ENCODE measurements around the gene LY86.
A peak's percentile ranks its signal among the peaks of the same experiment; 100 is the strongest.

The LY86 gene

GRCh38 chr6:6588064-6588923 is at the start of gene LY86:
Gene LY86, plus strand, starts transcription at chr6:6588720. Its CDS starts 15 bp downstream, at chr6:6588735.
- H3K36me3 ChIP-seq (ENCODE audit: control insufficient read depth, insufficient read depth, low read length), result no peaks in the 10 kb centered on the region
- no peak within 1 kb of the TSS for H3K4me3 ChIP-seq (ENCODE audit: low read depth, low read length)
- no peaks in the 10 kb centered on the region for H3K27me3 ChIP-seq (ENCODE audit: control insufficient read depth, insufficient read depth, low read length)
- no peak within 1 kb of the TSS for H3K9ac ChIP-seq (ENCODE audit: low read depth, low read length)
- H3K9me3 ChIP-seq (ENCODE audit: control insufficient read depth, insufficient read depth, low read length), result no peaks in the 10 kb centered on the region
- H3K4me1 ChIP-seq (ENCODE audit: control insufficient read depth, insufficient read depth, low read length), result no peaks in the 10 kb centered on the region

GRCh38 chr6:6539036-6539435 is 49.5 kb upstream of the LY86 start:
- Histone ChIP-seq H3K9ac (ENCODE audit: low read depth, low read length) (no peak overlapping the region), H3K4me1 (ENCODE audit: control insufficient read depth, insufficient read depth, low read length) (peaks cover 3% of the 10 kb centered on the region), H3K36me3 (ENCODE audit: control insufficient read depth, insufficient read depth, low read length) (no peaks in the 10 kb centered on the region), H3K4me3 (ENCODE audit: low read depth, low read length) (no peak overlapping the region), H3K9me3 (ENCODE audit: control insufficient read depth, insufficient read depth, low read length) (no peaks in the 10 kb centered on the region), H3K27me3 (ENCODE audit: control insufficient read depth, insufficient read depth, low read length) (no peaks in the 10 kb centered on the region)

- Histone ChIP-seq H3K36me3 (ENCODE audit: control insufficient read depth, insufficient read depth, low read length) (no peaks in the 10 kb centered on the region), H3K27me3 (ENCODE audit: control insufficient read depth, insufficient read depth, low read length) (peaks cover 14% of the 10 kb centered on the region), H3K4me3 (ENCODE audit: low read depth, low read length) (no peak overlapping the region), H3K4me1 (ENCODE audit: control insufficient read depth, insufficient read depth, low read length) (peaks cover 3% of the 10 kb centered on the region), H3K9ac (ENCODE audit: low read depth, low read length) (no peak overlapping the region), H3K9me3 (ENCODE audit: control insufficient read depth, insufficient read depth, low read length) (no peaks in the 10 kb centered on the region)
These were observed 46.2 kb upstream of the LY86 start for GRCh38 chr6:6542357-6542756.

GRCh38 chr6:6543181-6543879 is 45.2 kb upstream of the LY86 start:
- Histone ChIP-seq H3K4me1 (ENCODE audit: control insufficient read depth, insufficient read depth, low read length) (peaks cover 3% of the 10 kb centered on the region), H3K36me3 (ENCODE audit: control insufficient read depth, insufficient read depth, low read length) (no peaks in the 10 kb centered on the region), H3K4me3 (ENCODE audit: low read depth, low read length) (no peak overlapping the region), H3K9me3 (ENCODE audit: control insufficient read depth, insufficient read depth, low read length) (no peaks in the 10 kb centered on the region), H3K27me3 (ENCODE audit: control insufficient read depth, insufficient read depth, low read length) (peaks cover 14% of the 10 kb centered on the region), H3K9ac (ENCODE audit: low read depth, low read length) (no peak overlapping the region)

GRCh38 chr6:6545616-6546317 is 42.8 kb upstream of the LY86 start:
- Histone ChIP-seq H3K9me3 (ENCODE audit: control insufficient read depth, insufficient read depth, low read length) (no peaks in the 10 kb centered on the region), H3K27me3 (ENCODE audit: control insufficient read depth, insufficient read depth, low read length) (peaks cover 14% of the 10 kb centered on the region), H3K4me3 (ENCODE audit: low read depth, low read length) (peak overlapping the region; percentile 63), H3K36me3 (ENCODE audit: control insufficient read depth, insufficient read depth, low read length) (no peaks in the 10 kb centered on the region), H3K4me1 (ENCODE audit: control insufficient read depth, insufficient read depth, low read length) (peaks cover 3% of the 10 kb centered on the region), H3K9ac (ENCODE audit: low read depth, low read length) (peak overlapping the region; percentile 54)

- Histone ChIP-seq H3K9me3 (ENCODE audit: control insufficient read depth, insufficient read depth, low read length) (no peaks in the 10 kb centered on the region), H3K9ac (ENCODE audit: low read depth, low read length) (peak overlapping the region; percentile 54), H3K4me3 (ENCODE audit: low read depth, low read length) (peak overlapping the region; percentile 63), H3K36me3 (ENCODE audit: control insufficient read depth, insufficient read depth, low read length) (no peaks in the 10 kb centered on the region), H3K27me3 (ENCODE audit: control insufficient read depth, insufficient read depth, low read length) (peaks cover 14% of the 10 kb centered on the region), H3K4me1 (ENCODE audit: control insufficient read depth, insufficient read depth, low read length) (peaks cover 3% of the 10 kb centered on the region)
These were observed 42.0 kb upstream of the LY86 start for GRCh38 chr6:6546318-6547109.

GRCh38 chr6:6547110-6547879 is 41.2 kb upstream of the LY86 start:
- Histone ChIP-seq H3K36me3 (ENCODE audit: control insufficient read depth, insufficient read depth, low read length) (no peaks in the 10 kb centered on the region), H3K4me3 (ENCODE audit: low read depth, low read length) (peak overlapping the region; percentile 63), H3K4me1 (ENCODE audit: control insufficient read depth, insufficient read depth, low read length) (peaks cover 3% of the 10 kb centered on the region), H3K9me3 (ENCODE audit: control insufficient read depth, insufficient read depth, low read length) (no peaks in the 10 kb centered on the region), H3K9ac (ENCODE audit: low read depth, low read length) (peak overlapping the region; percentile 40), H3K27me3 (ENCODE audit: control insufficient read depth, insufficient read depth, low read length) (peaks cover 14% of the 10 kb centered on the region)

GRCh38 chr6:6556161-6556737 is 32.3 kb upstream of the LY86 start:
- Histone ChIP-seq H3K4me3 (ENCODE audit: low read depth, low read length) (no peak overlapping the region), H3K9ac (ENCODE audit: low read depth, low read length) (no peak overlapping the region), H3K4me1 (ENCODE audit: control insufficient read depth, insufficient read depth, low read length) (no peaks in the 10 kb centered on the region), H3K27me3 (ENCODE audit: control insufficient read depth, insufficient read depth, low read length) (no peaks in the 10 kb centered on the region), H3K9me3 (ENCODE audit: control insufficient read depth, insufficient read depth, low read length) (no peaks in the 10 kb centered on the region), H3K36me3 (ENCODE audit: control insufficient read depth, insufficient read depth, low read length) (no peaks in the 10 kb centered on the region)

- Histone ChIP-seq H3K4me3 (ENCODE audit: low read depth, low read length) (no peak overlapping the region), H3K9ac (ENCODE audit: low read depth, low read length) (no peak overlapping the region), H3K27me3 (ENCODE audit: control insufficient read depth, insufficient read depth, low read length) (no peaks in the 10 kb centered on the region), H3K9me3 (ENCODE audit: control insufficient read depth, insufficient read depth, low read length) (no peaks in the 10 kb centered on the region), H3K36me3 (ENCODE audit: control insufficient read depth, insufficient read depth, low read length) (no peaks in the 10 kb centered on the region), H3K4me1 (ENCODE audit: control insufficient read depth, insufficient read depth, low read length) (no peaks in the 10 kb centered on the region)
These were observed 31.6 kb upstream of the LY86 start for GRCh38 chr6:6556738-6557503.

GRCh38 chr6:6557504-6557839 is 31.0 kb upstream of the LY86 start:
- no peaks in the 10 kb centered on the region for H3K9me3 ChIP-seq (ENCODE audit: control insufficient read depth, insufficient read depth, low read length)
- H3K4me1 ChIP-seq (ENCODE audit: control insufficient read depth, insufficient read depth, low read length), result no peaks in the 10 kb centered on the region
- H3K4me3 ChIP-seq (ENCODE audit: low read depth, low read length), result no peak overlapping the region
- no peaks in the 10 kb centered on the region for H3K27me3 ChIP-seq (ENCODE audit: control insufficient read depth, insufficient read depth, low read length)
- no peaks in the 10 kb centered on the region for H3K36me3 ChIP-seq (ENCODE audit: control insufficient read depth, insufficient read depth, low read length)
- no peak overlapping the region for H3K9ac ChIP-seq (ENCODE audit: low read depth, low read length)
